ENCODE results near the gene RAB44.
A peak's percentile ranks its signal among the peaks of the same experiment; 100 is the strongest.
"Not testable (repeated sequence)": the region's sequence is repeated elsewhere in the genome, so short reads cannot be mapped to it uniquely, and the experiment has no call there.

RAB44 gene

DNA sequence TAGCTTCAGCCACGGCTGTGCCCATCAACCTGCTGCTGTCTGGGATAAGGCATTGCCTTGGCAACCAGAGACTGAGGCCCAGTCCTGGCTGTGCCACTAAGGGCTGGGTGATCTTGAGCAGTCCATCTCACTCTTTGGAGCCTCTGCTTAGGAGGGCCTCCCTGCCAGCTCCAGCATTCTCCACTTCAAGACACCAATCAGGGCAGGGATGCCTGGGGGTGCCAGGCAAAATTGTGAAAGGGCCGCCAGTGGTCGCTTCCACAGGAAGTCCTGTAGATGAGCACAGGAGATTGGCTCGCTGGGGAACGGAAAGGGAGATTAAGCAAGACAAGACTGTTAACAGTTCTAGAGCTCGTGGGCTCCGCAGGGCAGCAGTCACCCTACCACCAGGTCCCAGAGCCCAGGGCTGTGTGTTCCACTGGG, at the start of gene RAB44:
TSS of gene RAB44 (plus strand) at position 346 of the 423 bp plus-strand sequence. CDS start 6,410 bp downstream, outside the sequence.
- no peak for DNase-seq

GRCh38 chr6:36649086-36649485, 48.5 kb upstream of the RAB44 start:
- DNase-seq: no peak

- DNase-seq: no peak
Observed at GRCh38 chr6:36649701-36650484, 47.7 kb upstream of the RAB44 start.

DNA sequence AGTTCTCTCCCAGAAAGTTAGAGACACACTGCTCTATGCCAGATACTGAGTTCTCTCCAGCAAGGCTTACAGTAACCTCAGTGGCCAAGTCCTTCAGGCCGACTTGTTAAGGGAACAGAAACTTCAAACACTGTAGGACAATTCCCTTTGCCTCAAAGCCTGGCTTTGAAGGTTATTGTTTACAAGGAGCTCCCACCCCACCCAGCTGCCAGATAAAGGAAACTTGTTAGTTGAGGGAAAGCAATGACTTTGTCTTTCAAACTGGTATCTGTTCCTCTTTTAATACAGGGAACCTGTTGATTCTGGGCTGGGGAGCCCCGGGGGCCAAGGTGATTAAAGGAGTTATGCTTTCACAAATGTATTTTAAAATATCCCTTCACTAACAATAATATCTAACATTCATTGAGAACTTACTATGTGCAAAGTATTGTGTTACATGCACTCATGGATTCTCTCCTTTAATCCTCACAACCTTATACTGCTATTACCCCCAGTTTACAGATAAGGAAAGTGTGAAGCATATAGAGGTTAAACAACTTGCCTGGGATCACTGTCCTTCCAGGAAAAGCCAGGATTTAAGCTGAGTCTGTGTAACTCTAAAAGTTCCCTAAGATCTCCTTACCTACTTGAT, 46.7 kb upstream of the RAB44 start:
- DNase-seq: no peak

GRCh38 chr6:36651659-36652379, 45.8 kb upstream of the RAB44 start:
- no peak for DNase-seq

- not testable (repeated sequence) for DNase-seq
Observed at GRCh38 chr6:36654469-36654868, 43.2 kb upstream of the RAB44 start.

- DNase-seq: no peak
Observed at GRCh38 chr6:36655085-36655724, 42.4 kb upstream of the RAB44 start.

- DNase-seq: no peak
Observed at GRCh38 chr6:36656441-36656840, 41.2 kb upstream of the RAB44 start.

DNA sequence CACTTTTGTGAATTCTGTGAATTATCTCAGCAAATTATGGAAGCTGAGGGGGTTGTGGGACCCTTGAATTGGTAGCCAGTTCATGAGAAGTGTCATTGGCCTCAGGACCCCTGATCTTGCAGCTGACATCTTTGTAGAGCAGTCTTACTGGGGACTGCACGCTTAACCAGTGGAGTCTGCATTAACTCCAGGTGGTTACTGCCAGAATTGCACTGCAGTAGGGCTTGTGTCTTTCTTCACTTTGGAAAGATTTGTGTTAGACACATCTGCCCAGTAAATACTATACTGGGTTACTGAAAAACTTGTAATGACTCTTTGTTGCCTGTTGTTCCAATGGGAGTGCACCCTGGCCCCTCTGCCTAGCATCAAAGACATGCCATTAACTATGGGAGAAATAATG, 40.4 kb upstream of the RAB44 start:
- DNase-seq: no peak

GRCh38 chr6:36657942-36658544, 39.6 kb upstream of the RAB44 start:
- no peak for DNase-seq

DNA sequence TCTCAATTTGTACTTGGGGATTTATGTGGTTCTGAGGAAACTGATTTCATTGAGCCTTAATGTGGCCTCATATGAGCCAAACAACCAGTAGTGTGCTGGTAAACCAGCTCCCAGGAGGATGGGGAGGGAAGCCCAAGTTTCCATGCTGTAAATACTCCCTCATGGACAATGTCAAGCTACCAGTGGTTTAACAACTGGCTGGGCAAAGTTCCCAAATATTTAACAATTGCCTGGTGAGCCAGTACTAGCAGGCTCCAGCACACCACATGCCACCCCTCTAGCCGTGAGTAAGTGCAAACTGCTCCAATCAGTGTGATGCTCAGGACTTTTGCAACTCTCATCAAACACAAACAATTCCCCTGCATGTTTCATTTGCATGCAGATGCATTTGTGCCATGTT, 38.4 kb upstream of the RAB44 start:
- no peak for DNase-seq

DNA sequence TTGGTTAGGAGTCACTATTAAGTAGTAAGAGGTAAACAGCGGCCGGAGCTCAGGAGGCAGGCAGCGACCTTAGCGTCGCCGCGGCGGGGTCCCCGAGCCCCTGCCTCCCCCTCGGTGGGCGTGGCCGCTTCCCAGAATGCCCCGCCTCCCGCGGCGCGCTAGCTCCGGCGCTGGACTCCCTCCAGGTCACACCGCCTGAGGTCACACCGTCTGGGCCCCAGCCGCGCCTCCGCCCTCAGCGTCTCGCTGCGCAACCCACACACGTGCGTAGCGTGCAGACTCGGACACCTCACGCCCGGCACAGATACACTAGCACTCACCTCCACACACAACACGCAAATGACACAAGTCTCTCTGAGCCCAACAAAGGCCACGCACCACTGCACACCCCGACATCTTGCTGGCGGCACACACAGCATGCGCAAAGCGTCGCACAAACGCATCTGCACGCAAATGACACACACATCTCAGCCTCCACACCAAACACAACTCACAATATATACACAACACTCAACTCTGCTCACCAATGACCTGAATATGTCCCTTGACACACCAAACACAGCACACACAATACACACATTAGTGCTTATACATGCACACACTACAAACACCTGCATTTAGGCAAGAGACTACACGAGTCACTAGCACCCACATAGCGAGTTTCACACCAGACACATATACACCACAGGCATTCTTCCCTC, 36.7 kb upstream of the RAB44 start:
- DNase-seq: no peak

DNA sequence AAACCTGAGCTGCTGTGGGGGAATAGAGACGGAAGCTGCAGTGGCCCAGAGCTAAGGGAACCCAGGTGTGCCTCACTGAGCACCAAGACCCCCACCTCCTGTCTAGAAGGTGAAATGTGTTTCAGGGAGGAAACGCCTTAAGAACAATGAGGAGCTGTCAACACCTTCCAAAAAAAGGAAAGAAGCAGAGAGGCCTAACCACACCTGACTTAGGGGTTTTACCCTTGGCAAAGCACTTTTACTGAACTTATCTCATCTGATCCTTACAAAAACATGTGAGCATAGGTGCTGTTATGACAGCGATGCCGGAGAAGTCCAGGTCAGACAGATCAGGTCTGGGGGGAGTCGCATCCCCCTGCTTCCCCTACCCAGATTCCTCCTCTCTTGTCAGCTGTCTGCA, 35.2 kb upstream of the RAB44 start:
- no peak for DNase-seq

GRCh38 chr6:36662827-36663256, 34.8 kb upstream of the RAB44 start:
- no peak for DNase-seq

GRCh38 chr6:36663504-36664446, 33.9 kb upstream of the RAB44 start:
- DNase-seq: no peak

DNA sequence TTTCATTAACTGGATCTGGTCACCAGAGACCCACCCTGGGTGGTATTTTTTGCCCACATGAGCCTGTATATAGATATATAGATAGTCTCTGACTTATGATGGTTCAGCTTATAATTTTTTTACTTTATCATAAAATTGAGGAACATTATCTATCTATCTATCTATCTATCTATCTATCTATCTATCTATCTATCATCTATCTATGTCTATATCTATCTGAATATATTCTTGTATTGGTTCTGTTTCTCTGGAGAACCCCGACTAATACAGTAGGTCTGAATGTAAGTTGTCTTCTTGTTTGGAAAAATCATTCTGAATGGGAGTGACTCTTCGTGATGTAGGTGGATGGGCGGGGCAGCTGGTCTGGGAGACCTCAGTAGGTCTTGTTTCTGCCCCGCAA, 32.4 kb upstream of the RAB44 start:
- DNase-seq: no peak

GRCh38 chr6:36666287-36666686, 31.3 kb upstream of the RAB44 start:
- DNase-seq: no peak

GRCh38 chr6:36666826-36667591, 30.6 kb upstream of the RAB44 start:
- peak; percentile 56 for DNase-seq

- no peak for DNase-seq
Observed at GRCh38 chr6:36668591-36668990, 29.0 kb upstream of the RAB44 start.

DNA sequence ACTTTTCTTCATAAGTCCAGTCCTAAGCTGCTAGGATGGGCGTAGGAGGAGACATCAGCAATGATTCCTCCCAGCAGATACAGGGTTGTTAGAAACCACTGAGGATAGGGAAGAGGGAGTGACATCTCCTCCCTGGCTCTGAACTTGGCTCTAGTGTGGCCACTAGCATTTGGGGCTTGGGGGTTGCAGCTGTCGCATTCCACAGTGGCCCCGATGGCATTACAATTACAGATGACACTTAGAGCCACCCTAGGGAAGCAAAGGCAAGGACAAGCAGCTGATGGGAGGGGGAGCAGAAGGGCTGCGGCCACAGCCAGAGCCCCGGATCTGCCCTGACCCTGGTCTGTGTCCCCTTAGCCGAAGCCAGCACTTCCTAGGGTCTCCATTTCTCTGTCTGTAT, 28.6 kb upstream of the RAB44 start:
- DNase-seq: no peak
